Gastrocnemius medialis (tissue), 4 donors: ENCODE results near the gene SHC3. TPM values are rescaled to one million over a fixed set of nuclear protein-coding genes. Genes with fewer than 3 reads are reported as not detected.

Experiments
- ATAC-seq, 2 donors: fragments of 150-250 bp; one replicate each; pipeline ENCODE4 v1.9.1; 2016
- DNase-seq, 2 donors: peaks; one replicate each; pipeline ENCODE4 v3.0.0-alpha.2; 2019
- H3K27ac ChIP-seq, 4 donors: fragments of 200-600 bp; sonication (generic); 1 replicate in 1 of 4; 2 replicates in 3 of 4; pipeline ENCODE4 v1.5.1; 2016 to 2018; ENCODE audit warnings: mild to moderate bottlenecking in 2 of 4, moderate library complexity in 1 of 4
- H3K27me3 ChIP-seq, 3 donors: fragments of 200-600 bp; sonication (generic) in 2 of 3; 1 replicate in 1 of 3; 2 replicates in 2 of 3; pipeline versions ENCODE4 v1.5.1 to v1.6.0; 2016 to 2019; ENCODE audit warnings: mild to moderate bottlenecking in 1 of 3, moderate library complexity in 1 of 3
- H3K36me3 ChIP-seq, 2 donors: fragments of 200-600 bp; sonication (generic) in 1 of 2; one replicate each; pipeline ENCODE4 v1.5.1; 2017 to 2018
- H3K4me1 ChIP-seq, 2 donors: fragments of 200-600 bp; sonication (generic) in 1 of 2; one replicate each; pipeline ENCODE4 v1.5.1; 2016 to 2017; ENCODE audit warnings: mild to moderate bottlenecking in 2 of 2
- H3K4me3 ChIP-seq, 4 donors: fragments of 200-600 bp; sonication (generic) in 3 of 4; 1 replicate in 1 of 4; 2 replicates in 3 of 4; pipeline ENCODE4 v1.5.1; 2016 to 2019; ENCODE audit warnings: mild to moderate bottlenecking in 2 of 4
- H3K9me3 ChIP-seq, 3 donors: fragments of 200-600 bp; sonication (generic) in 2 of 3; 1 replicate in 1 of 3; 2 replicates in 2 of 3; pipeline ENCODE4 v1.5.1; 2016 to 2019
- POLR2A ChIP-seq, 2 donors: fragments of 450-650 bp; IDR thresholded peaks; one replicate each; pipeline ENCODE4 v1.6.1; 2017; ENCODE audit warnings: antibody characterized with exemption in 2 of 2, mild to moderate bottlenecking in 2 of 2, moderate library complexity in 2 of 2
- in situ Hi-C, 4 donors: fragments of 200-750 bp; cut with MboI; loops; one replicate each; pipeline versions ENCODE4 v1.15.0 to v1.8.0; 2017; ENCODE audit warnings: low sequenced_read_pairs in 4 of 4
- intact Hi-C: fragments of 100-400 bp; cut with DNase I; formaldehyde crosslinking; loops from one replicate; pipeline ENCODE4 v1.15.1; 2023; ENCODE audit warnings: low total_unique reads
- total RNA-seq, 4 donors: library from RNA; depleted of rRNA; stranded (reverse); fragments of >200 nt; gene quantifications; one replicate each; pipeline versions ENCODE4 v1.1.0 to v1.2.3, GENCODE V29; 2016
- TF ChIP-seq, protein P1 (sequence below), 5 experiments: fragments of 450-650 bp in 3 of 5; fragments of 200-600 bp in 2 of 5; sonication (generic) in 2 of 5; IDR thresholded peaks in 4 of 5; conservative IDR thresholded peaks in 1 of 5; 1 replicate in 4 of 5; 2 replicates in 1 of 5; pipeline ENCODE4 v1.5.1; 2016 to 2019; ENCODE audit warnings: antibody characterized with exemption in 5 of 5, mild to moderate bottlenecking in 3 of 5, moderate library complexity in 3 of 5

SHC3 gene
- total RNA-seq, 4 donors from 2014 or later = 0.09 to 0.29 (median 0.15) TPM; not detected in 1

DNA sequence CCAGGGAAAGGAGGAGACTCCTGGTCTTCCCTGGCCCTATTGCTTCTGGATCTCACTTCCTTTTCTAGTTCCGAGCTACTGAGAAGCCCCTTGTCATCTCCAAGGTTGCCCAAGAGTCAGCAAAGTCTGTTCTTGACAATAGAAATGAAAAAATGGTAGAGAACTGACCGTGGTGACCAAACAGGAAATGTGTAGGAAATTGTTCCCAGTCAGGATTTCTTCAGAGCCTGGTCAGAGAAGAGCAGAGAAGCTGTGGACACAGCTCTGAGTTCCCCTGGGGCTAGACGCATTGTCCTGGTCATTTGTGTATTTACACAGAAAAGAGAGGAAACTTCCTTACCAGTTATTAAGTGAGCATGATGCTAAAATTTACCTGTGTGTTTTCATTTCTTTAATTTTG, 151.7 kb downstream of the SHC3 start:
- Histone ChIP-seq H3K4me3 (no peak overlapping the region), H3K9me3 (peaks cover 0 to 10% (median 3%) of the 10 kb centered on the region in 3 donors), H3K27ac (no peak overlapping the region), H3K27me3 (no peaks in the 10 kb centered on the region), H3K4me1 (no peaks in the 10 kb centered on the region), H3K36me3 (no peaks in the 10 kb centered on the region)
- ATAC-seq (no peak), DNase-seq (no peak)
- intact Hi-C loops = no loop called here
- in situ Hi-C loops = no loop called here
- TF ChIP-seq, protein P1, sequence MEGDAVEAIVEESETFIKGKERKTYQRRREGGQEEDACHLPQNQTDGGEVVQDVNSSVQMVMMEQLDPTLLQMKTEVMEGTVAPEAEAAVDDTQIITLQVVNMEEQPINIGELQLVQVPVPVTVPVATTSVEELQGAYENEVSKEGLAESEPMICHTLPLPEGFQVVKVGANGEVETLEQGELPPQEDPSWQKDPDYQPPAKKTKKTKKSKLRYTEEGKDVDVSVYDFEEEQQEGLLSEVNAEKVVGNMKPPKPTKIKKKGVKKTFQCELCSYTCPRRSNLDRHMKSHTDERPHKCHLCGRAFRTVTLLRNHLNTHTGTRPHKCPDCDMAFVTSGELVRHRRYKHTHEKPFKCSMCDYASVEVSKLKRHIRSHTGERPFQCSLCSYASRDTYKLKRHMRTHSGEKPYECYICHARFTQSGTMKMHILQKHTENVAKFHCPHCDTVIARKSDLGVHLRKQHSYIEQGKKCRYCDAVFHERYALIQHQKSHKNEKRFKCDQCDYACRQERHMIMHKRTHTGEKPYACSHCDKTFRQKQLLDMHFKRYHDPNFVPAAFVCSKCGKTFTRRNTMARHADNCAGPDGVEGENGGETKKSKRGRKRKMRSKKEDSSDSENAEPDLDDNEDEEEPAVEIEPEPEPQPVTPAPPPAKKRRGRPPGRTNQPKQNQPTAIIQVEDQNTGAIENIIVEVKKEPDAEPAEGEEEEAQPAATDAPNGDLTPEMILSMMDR (IDR thresholded peaks at IDR 0.05 in 4 of 5, conservative IDR thresholded peaks at IDR 0.05 in 1 of 5) = no peak
- no peak for TF ChIP-seq POLR2A (IDR thresholded peaks at IDR 0.05)

DNA sequence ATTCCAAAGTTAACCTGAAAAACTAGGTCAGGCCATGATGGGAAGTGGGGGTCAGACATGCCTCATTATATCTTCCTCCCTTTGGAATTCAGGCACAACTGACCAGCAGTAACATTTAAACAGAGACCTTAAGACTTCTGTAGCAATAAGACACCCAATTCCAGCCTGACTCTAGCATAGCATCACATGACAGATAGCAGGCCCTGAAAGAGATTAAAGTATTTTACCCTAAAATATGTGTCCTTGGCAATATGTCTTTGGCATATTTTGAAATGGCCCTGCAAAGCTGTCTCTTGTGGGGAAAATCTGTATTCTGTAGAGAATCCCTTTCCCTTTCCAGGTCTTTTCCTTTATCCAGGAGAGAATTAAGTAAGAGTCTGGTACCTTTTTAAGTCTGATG, 153.1 kb downstream of the SHC3 start:
- intact Hi-C loops (no loop called here), in situ Hi-C loops (no loop called here)
- Histone ChIP-seq H3K27me3 (no peaks in the 10 kb centered on the region), H3K4me1 (no peaks in the 10 kb centered on the region), H3K9me3 (peaks cover 0 to 10% (median 3%) of the 10 kb centered on the region in 3 donors), H3K27ac (no peak overlapping the region), H3K4me3 (no peak overlapping the region), H3K36me3 (no peaks in the 10 kb centered on the region)
- TF ChIP-seq POLR2A (IDR thresholded peaks at IDR 0.05) = no peak
- TF ChIP-seq, protein P1 (IDR thresholded peaks at IDR 0.05 in 4 of 5, conservative IDR thresholded peaks at IDR 0.05 in 1 of 5) = no peak
- DNase-seq = no peak
- ATAC-seq = no peak

DNA sequence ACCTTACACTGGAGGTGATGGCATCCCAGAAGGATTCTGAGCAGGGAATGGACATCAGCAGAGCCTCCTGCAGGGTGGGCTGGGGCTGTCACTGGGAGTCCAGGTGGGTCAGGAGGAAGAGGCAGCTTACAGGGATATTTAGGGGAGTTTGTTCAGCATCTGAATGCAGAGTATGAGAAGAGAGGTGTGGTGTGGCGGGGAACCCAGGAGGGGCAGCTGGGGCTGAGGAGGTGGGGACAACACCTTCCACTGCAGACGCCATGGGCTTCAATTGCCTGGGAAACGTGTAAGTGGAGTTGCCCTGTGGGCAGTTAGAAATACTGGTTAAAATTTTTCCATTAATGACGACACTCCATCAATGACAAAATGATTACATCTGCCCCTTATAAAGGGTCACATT, 153.9 kb downstream of the SHC3 start:
- no peak for TF ChIP-seq POLR2A (IDR thresholded peaks at IDR 0.05)
- TF ChIP-seq, protein P1 (IDR thresholded peaks at IDR 0.05 in 4 of 5, conservative IDR thresholded peaks at IDR 0.05 in 1 of 5) = no peak
- DNase-seq = no peak
- in situ Hi-C loops = no loop called here
- ATAC-seq = no peak
- Histone ChIP-seq H3K27ac (no peak overlapping the region), H3K9me3 (peaks cover 0 to 6% (median 3%) of the 10 kb centered on the region in 3 donors), H3K27me3 (no peaks in the 10 kb centered on the region), H3K4me1 (no peaks in the 10 kb centered on the region), H3K36me3 (no peaks in the 10 kb centered on the region), H3K4me3 (no peak overlapping the region)
- intact Hi-C loops = no loop called here

DNA sequence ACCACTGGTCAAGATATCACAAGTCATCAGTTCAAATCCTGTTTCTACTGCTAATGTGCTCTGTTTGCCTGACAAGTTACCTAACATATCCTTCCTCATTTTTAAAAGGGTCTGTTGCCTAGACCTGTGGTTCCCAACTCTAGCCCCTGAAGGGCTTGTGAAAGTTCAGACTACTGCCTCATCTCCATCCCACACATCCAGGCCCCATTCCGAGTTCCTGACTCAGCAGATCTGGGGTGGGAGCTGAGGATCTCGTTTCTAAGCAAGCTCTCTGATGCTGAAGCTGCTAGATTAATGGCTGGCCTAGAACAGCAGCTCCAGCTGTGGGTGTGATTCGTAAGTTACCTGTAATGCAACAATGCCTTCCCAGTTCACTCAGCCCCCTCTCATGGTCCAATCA, 154.9 kb downstream of the SHC3 start:
- in situ Hi-C loops = no loop called here
- H3K4me3 ChIP-seq = no peak overlapping the region
- no peak for DNase-seq
- H3K4me1 ChIP-seq = no peaks in the 10 kb centered on the region
- no peaks in the 10 kb centered on the region for H3K9me3 ChIP-seq
- no peaks in the 10 kb centered on the region for H3K36me3 ChIP-seq
- intact Hi-C loops = no loop called here
- no peaks in the 10 kb centered on the region for H3K27me3 ChIP-seq
- H3K27ac ChIP-seq = peak overlapping the region in 1 of 4 donors; percentile 7
- TF ChIP-seq POLR2A (IDR thresholded peaks at IDR 0.05) = no peak
- TF ChIP-seq, protein P1 (IDR thresholded peaks at IDR 0.05 in 4 of 5, conservative IDR thresholded peaks at IDR 0.05 in 1 of 5) = no peak
- ATAC-seq = no peak

DNA sequence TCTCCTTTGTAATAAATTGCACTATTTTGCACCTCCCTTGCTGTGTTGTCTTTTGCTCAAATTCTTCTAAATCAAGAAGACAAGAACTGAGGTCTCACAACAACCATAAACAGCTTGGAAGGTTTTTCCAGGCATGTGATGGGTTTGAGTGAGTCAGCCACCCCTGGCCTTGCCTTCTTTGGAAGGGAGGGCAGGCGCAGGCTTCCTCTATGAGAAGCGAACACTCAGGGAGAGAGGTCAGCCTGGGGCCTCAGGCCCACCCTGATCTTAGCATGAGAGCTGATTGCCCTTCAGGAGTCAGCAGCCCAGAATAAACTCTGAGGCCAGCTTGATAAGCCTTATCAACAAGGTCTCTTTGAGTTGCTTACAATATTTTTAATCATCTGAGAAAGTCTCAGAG, 155.7 kb downstream of the SHC3 start:
- Histone ChIP-seq H3K9me3 (no peaks in the 10 kb centered on the region), H3K4me3 (no peak overlapping the region), H3K4me1 (no peaks in the 10 kb centered on the region), H3K27ac (peak overlapping the region; percentile 7 to 50 (median 22)), H3K27me3 (no peaks in the 10 kb centered on the region), H3K36me3 (no peaks in the 10 kb centered on the region)
- intact Hi-C loops (no loop called here), in situ Hi-C loops (no loop called here)
- no peak for DNase-seq
- ATAC-seq = peak; percentile 17 to 59
- TF ChIP-seq POLR2A (IDR thresholded peaks at IDR 0.05) = no peak
- TF ChIP-seq, protein P1 (IDR thresholded peaks at IDR 0.05 in 4 of 5, conservative IDR thresholded peaks at IDR 0.05 in 1 of 5) = no peak
